Central memory CD4-positive, alpha-beta T cell (primary cell): ENCODE measurements around the gene MYOM1.
A peak's percentile ranks its signal among the peaks of the same experiment; 100 is the strongest.
"Not testable (repeated sequence)": the region's sequence is repeated elsewhere in the genome, so short reads cannot be mapped to it uniquely, and the experiment has no call there.

ENCODE experiments used
- DNase-seq: peaks from one replicate; pipeline ENCODE4 v3.0.0; 2022

The MYOM1 gene

DNA sequence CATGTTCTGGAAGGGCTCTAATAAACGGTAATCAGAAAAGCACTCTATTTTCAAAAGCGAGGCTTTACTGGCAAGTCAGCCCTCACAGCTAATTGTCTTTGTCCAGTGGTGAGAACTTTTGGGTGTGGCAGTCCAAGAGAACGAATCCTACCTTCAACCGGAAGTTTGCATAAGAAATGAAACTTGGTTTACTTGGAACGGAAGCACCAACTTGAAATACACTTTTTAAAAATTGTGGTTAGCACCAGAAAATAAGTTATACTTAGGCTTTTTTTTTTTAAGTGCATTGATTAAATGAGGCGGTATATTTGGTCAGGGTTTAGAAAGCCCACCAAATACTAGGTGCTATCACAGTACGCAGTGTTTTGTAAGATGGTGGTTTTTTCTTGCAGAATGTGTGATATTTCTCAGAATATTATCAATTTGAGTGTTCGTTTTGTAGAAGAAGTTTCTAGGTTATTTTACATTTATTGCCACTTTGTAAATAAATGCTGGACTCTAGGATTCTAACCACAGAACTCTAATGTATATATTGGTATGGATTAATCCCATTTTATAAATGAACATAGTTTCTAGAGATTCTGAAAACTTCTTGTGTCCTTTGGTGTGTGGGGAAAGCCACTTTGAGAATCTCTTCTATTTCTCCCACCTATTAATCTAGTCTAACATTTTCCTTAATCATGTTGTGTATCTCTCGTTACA, 29.0 kb upstream of the MYOM1 start:
- DNase-seq = peak; percentile 56

- no peak for DNase-seq
Measured at GRCh38 chr18:3248062-3248657, 28.4 kb upstream of the MYOM1 start.

- DNase-seq = peak; percentile 87
Measured at GRCh38 chr18:3247240-3248061, 27.7 kb upstream of the MYOM1 start, which contains the start of gene MYL12A. TSS of gene MYL12A (plus strand) at chr18:3247801. CDS start at chr18:3253248, 5,447 bp downstream.

- peak; percentile 30 for DNase-seq
Measured at GRCh38 chr18:3246635-3247239, 27.0 kb upstream of the MYOM1 start.

DNA sequence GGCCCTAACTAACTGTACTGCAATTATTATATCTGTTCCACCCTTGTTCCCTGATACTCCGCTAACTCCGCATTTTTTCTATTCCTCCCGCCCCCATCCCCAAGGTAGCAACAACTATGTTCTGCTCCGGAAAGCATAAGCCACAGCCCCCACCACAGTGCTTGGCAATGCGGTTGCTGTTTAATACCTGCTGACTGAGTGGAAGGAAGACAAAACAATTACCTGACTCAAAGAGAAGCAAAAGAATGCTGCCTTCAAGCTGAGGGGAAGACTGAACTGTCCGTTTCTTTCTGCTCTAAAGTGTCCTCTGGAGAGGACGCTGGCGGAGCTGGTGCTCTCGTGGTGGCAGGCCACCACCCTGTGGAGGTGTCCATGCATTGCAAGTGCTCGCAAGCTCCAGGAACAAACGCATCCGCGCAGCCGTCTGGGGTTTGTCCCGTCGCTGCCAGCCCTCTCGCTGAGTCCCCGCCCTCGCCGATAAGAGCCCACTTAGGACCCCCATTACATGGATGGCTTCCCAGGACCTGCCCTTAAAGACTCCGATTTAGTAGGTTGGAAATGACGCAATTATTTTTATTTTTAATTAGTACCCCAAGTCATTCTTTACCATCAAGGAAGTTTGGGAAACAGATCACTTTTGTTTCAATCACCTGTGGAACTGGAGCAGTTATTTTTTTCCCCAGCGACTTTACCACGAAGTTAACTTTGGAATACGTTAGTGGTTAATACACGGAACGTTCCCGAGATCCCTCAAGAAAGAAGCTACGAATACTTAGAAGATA, 26.3 kb upstream of the MYOM1 start:
- DNase-seq = peak; percentile 69

GRCh38 chr18:3245185-3245564, 25.4 kb upstream of the MYOM1 start:
- no peak for DNase-seq

DNA sequence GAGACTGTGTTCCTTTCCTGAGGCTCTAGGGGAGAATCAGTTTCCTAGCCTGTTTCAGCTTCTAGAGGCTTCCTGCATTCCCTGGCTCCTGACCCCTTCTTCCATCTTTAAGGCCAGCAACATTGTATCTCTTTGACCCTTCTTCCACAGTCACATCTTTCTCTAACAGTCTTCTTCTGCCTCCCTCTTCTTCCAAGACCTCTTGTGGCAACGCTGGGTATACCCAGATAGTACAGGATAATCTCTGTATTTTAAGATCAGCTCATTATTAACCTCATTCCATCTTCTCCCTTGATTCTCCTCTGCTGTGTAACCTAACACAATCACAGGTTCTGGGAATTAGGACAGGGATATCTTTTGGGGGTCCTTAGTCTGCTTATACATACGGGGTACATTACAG, 19.0 kb upstream of the MYOM1 start:
- DNase-seq = no peak

DNA sequence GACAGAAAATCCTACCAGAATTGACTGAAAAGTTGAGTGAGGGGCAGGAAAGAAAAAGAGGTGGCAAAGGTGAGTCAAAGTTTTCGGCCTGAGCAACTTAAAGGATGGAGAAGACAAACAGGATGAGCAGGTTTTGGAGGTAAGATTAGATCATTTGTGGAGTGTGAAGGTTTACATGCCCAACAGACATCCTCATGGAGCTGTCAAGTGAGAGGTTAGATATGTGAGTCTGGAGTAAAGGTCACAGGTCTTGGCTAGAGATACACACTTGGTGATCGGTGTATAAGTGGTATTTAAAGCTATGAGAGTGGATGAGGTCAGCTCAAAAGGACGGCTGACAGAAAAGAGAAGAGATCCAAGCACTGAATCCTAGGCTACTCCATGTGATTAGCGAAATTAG, 16.7 kb upstream of the MYOM1 start:
- no peak for DNase-seq

DNA sequence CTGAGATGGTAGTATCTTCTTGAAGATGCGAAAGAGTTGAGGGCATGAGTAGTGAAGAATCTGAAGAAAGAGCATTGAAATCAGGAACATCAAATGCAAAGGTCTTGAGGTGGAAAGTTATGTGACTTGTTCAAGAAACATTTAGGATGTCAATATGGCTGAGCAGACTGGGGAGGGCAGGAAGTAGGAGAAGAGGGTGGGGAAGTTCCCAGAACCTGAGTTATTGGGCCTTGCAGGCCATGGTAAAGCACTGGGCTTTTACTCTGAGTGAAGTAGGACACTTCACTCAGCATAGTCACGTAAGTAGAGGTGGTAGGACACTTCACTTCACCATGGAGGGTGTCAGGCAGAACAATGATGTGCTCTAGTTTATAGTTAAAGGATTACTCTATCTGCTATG, 16.1 kb upstream of the MYOM1 start:
- DNase-seq = no peak

DNA sequence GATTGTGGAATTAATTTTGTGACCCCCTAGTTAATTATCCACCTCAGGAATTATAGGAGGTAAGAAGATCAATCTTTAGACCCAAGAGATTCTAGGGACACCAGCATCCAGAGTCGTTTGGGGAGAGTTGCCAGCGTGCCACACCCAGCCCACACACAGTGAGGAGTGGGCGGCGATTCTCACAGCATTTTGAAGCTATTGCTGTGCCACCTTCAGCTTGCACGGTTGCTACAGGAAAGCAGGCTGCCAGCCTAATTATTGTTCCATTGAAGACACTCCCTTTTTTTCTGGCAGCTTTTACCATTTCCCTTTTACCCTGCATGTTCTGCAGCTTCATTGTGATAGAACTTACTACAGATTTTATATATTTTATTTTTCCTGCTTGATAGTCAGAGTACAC, 14.7 kb upstream of the MYOM1 start:
- no peak for DNase-seq

DNA sequence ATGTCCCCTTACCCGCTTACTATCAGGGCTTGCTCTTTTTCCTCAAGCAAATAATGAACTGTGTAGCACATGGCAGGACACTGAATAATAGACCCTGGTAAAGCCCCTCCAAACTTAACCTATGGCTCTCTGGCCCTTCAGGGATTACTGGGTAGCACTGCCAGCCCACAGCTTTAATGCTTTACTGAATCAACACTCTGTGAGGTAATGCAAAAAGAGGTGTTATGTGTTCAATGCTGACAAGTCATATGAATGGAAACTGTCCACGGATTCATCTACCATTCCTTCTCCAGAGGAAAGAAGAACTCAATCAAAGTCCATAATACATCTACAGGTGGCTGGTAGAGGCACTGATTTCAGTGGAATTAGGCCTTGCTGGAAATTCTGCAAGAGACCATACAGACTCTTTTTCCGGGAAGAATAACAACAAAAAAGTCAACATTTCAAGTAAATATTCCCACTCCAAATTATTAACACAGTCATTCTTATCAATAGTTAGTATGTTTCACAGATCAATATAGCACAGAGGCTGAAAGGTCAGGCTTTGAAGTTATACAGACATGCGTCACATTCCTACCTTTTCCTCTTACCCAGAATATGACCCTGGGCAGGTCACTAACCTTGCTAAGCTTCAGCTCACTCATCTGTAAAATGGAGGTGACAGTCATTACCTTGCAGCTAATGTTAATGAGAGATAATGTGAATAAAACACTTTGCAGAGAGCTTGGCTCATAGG, 13.8 kb upstream of the MYOM1 start:
- DNase-seq = no peak

- no peak for DNase-seq
Measured at GRCh38 chr18:3233004-3233403, 13.2 kb upstream of the MYOM1 start.

DNA sequence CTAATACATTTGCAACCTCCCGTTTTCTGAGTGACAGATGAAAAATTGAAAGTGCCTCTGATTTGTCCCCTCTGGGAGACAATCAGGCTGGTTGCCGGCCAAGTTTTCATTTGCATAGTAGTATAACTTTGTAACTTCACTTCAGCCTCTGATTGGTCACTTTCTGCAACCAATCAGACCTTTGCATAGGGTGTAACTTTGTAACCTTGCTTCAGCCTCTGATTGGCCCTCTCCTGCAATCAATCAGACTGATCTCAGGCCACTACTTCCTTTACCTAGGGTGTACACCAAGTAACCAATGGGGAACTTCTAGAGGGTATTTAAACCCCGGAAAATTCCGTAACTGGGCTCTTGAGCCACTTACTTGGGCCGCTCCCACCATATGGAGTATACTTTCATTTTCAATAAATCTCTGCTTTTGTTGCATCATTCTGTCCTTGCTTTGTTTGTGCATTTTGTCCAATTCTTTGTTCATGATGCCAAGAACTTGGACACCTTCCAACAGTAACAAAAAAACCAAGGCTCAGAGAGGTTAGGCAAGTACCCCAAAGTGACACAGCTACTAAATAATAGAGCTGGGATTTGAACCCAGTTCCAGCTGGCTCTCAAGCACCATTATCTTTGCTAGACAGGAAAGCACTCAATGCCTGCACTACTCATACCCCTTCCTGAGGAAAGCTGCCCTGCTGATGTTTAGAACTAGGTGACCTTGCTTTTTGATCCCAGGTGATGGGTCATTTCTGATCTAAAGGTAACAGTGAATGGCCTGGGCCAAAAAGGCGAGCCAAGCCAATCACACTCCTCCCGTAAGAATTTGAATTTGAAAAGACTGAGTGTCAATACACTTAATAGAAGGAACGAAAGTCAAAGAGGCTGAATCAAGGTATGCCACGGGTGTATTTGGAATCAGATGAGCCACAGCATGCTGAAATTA, 10.9 kb upstream of the MYOM1 start:
- no peak for DNase-seq

GRCh38 chr18:3226048-3226447, 6.3 kb upstream of the MYOM1 start:
- DNase-seq = no peak

DNA sequence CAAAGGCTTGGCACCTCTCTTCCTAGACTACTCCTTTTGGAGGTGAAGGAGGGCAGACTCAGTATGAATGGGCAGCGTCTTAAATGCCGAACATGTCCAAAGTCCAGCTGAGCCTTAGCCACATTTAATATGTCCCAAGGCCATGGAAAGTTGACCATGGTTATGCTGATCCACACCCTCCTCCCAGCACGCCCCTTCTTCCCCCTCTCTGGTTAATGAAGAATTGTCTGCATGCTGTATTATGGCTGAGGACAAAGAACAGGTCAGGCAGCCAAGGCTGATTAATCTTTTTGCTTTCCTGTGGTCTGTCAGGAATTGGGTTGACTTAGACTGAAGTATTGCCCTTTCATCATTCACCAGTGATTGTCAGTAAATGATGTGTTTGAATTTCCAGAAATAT, 5.8 kb upstream of the MYOM1 start:
- no peak for DNase-seq

- no peak for DNase-seq
Measured at GRCh38 chr18:3224223-3224622, 4.5 kb upstream of the MYOM1 start.

GRCh38 chr18:3223356-3223755, 3.6 kb upstream of the MYOM1 start:
- no peak for DNase-seq

DNA sequence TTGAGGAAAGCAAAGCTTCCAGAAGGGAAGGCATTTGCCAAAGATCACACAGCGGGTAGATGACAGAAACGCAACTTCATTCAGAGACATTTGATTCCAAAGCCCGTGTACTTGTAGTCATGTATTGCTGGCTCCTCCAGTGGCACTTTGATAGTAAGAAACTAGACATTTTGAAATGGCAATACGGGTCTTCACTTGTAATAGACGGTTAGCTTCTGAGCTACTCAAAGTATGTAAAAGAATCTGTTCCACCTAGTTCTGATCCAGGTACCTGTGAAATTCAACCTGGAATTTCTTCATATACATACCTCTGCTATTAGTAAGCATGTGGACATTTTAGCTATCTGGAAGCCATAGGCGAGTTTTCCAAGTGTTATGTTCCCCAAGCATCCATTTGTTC, 1.7 kb upstream of the MYOM1 start:
- DNase-seq = no peak

- not testable (repeated sequence) for DNase-seq
Measured at GRCh38 chr18:3220868-3221267, 1.1 kb upstream of the MYOM1 start.

- DNase-seq = no peak
Measured at GRCh38 chr18:3219241-3219630, 532 bp downstream of the MYOM1 start.

DNA sequence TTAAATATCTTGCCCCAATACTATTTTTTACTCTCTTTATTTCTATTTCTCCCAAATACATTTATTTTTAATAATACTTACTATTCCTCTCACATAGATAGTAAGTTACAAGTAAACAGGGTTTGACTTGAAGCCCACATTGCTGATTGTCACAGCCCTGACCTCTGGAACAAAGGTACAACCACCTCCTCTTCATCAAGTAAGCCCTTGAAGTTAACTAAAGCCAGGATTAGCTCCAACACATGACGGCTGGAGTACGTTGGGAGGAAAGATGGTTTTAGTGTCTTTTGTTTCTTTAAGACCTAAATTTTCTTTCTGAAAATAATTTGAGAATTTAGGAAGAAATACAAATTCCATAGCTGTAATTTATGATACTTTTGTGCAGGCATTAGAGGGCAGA, 949 bp downstream of the MYOM1 start:
- DNase-seq = no peak
